ENCODE results near the gene XRCC5.

The XRCC5 gene

GRCh38 chr2:216189410-216189809, 80.3 kb downstream of the XRCC5 start:
- H3K4me3 ChIP-seq (ENCODE audit: low read depth, low read length), result no peak overlapping the region
- no peak for TF ChIP-seq CTCF (IDR thresholded peaks at IDR 0.05; ENCODE audit: borderline replicate concordance, insufficient read depth, low read depth, low read length)

GRCh38 chr2:216192181-216192580, 83.0 kb downstream of the XRCC5 start:
- TF ChIP-seq CTCF (IDR thresholded peaks at IDR 0.05; ENCODE audit: borderline replicate concordance, insufficient read depth, low read depth, low read length), result no peak
- H3K4me3 ChIP-seq (ENCODE audit: low read depth, low read length), result no peak overlapping the region

GRCh38 chr2:216192931-216193330, 83.8 kb downstream of the XRCC5 start:
- TF ChIP-seq CTCF (IDR thresholded peaks at IDR 0.05; ENCODE audit: borderline replicate concordance, insufficient read depth, low read depth, low read length), result no peak
- H3K4me3 ChIP-seq (ENCODE audit: low read depth, low read length), result no peak overlapping the region

- no peak for TF ChIP-seq CTCF (IDR thresholded peaks at IDR 0.05; ENCODE audit: borderline replicate concordance, insufficient read depth, low read depth, low read length)
- no peak overlapping the region for H3K4me3 ChIP-seq (ENCODE audit: low read depth, low read length)
Observed at GRCh38 chr2:216194013-216194412, 84.9 kb downstream of the XRCC5 start.

GRCh38 chr2:216194561-216194960, 85.4 kb downstream of the XRCC5 start:
- no peak for TF ChIP-seq CTCF (IDR thresholded peaks at IDR 0.05; ENCODE audit: borderline replicate concordance, insufficient read depth, low read depth, low read length)
- no peak overlapping the region for H3K4me3 ChIP-seq (ENCODE audit: low read depth, low read length)

GRCh38 chr2:216195565-216196029, 86.4 kb downstream of the XRCC5 start:
- H3K4me3 ChIP-seq (ENCODE audit: low read depth, low read length), result no peak overlapping the region
- TF ChIP-seq CTCF (IDR thresholded peaks at IDR 0.05; ENCODE audit: borderline replicate concordance, insufficient read depth, low read depth, low read length), result no peak

- H3K4me3 ChIP-seq (ENCODE audit: low read depth, low read length), result no peak overlapping the region
- no peak for TF ChIP-seq CTCF (IDR thresholded peaks at IDR 0.05; ENCODE audit: borderline replicate concordance, insufficient read depth, low read depth, low read length)
Observed at GRCh38 chr2:216201692-216202306, 92.7 kb downstream of the XRCC5 start.
